Measurements from ENCODE around the gene RAP1GAP2. TPM values are rescaled to one million over a fixed set of nuclear protein-coding genes. Genes with fewer than 3 reads are reported as not detected.

The RAP1GAP2 gene
- total RNA-seq, 4 donors from 2014 or later = 10.8 to 18.3 (median 12.6) TPM

- no peak for DNase-seq (ENCODE audit: low spot score in 2 of 2)
Observed at GRCh38 chr17:2841606-2842005, 45.4 kb downstream of the RAP1GAP2 start.

GRCh38 chr17:2842464-2842863 is 46.2 kb downstream of the RAP1GAP2 start:
- Histone ChIP-seq H3K27me3 (no peaks in the 10 kb centered on the region), H3K4me3 (no peak overlapping the region), H3K27ac (no peak overlapping the region), H3K9me3 (no peaks in the 10 kb centered on the region), H3K4me1 (no peaks in the 10 kb centered on the region), H3K36me3 (no peaks in the 10 kb centered on the region)
- TF ChIP-seq POLR2A (IDR thresholded peaks at IDR 0.05) = no peak
- no peak for TF ChIP-seq CTCF (IDR thresholded peaks at IDR 0.05)
- TF ChIP-seq POLR2AphosphoS5 (IDR thresholded peaks at IDR 0.05) = no peak
- no peak for TF ChIP-seq EP300 (IDR thresholded peaks at IDR 0.05)
- DNase-seq (ENCODE audit: low spot score in 2 of 2) = no peak
- WGBS = 80% methylated on average over 10 of the region's 10 CpGs

More at GRCh38 chr17:2841606-2842005, 45.4 kb downstream of the RAP1GAP2 start:
- Histone ChIP-seq H3K27ac (no peak overlapping the region), H3K4me1 (no peaks in the 10 kb centered on the region), H3K9me3 (no peaks in the 10 kb centered on the region), H3K36me3 (no peaks in the 10 kb centered on the region), H3K4me3 (no peak overlapping the region), H3K27me3 (no peaks in the 10 kb centered on the region)
- 36% methylated on average over 4 of the region's 5 CpGs for WGBS
- no peak for TF ChIP-seq EP300 (IDR thresholded peaks at IDR 0.05)
- no peak for TF ChIP-seq POLR2AphosphoS5 (IDR thresholded peaks at IDR 0.05)
- no peak for TF ChIP-seq POLR2A (IDR thresholded peaks at IDR 0.05)
- no peak for TF ChIP-seq CTCF (IDR thresholded peaks at IDR 0.05)

- Histone ChIP-seq H3K4me3 (no peak overlapping the region), H3K27ac (no peak overlapping the region), H3K4me1 (peaks cover 4% of the 10 kb centered on the region), H3K27me3 (no peaks in the 10 kb centered on the region), H3K36me3 (no peaks in the 10 kb centered on the region), H3K9me3 (no peaks in the 10 kb centered on the region)
- WGBS = 52% methylated on average over 6 of the region's 6 CpGs
- TF ChIP-seq CTCF (IDR thresholded peaks at IDR 0.05) (no peak), POLR2A (IDR thresholded peaks at IDR 0.05) (no peak), POLR2AphosphoS5 (IDR thresholded peaks at IDR 0.05) (no peak), EP300 (IDR thresholded peaks at IDR 0.05) (no peak)
- DNase-seq (ENCODE audit: low spot score in 2 of 2) = no peak
Observed at GRCh38 chr17:2844416-2844815, 48.2 kb downstream of the RAP1GAP2 start.

- 64% methylated on average over 17 of the region's 17 CpGs for WGBS
- Histone ChIP-seq H3K27me3 (no peaks in the 10 kb centered on the region), H3K36me3 (no peaks in the 10 kb centered on the region), H3K4me3 (no peak overlapping the region), H3K9me3 (no peaks in the 10 kb centered on the region), H3K4me1 (peaks cover 7% of the 10 kb centered on the region), H3K27ac (no peak overlapping the region)
- no peak for TF ChIP-seq CTCF (IDR thresholded peaks at IDR 0.05)
- TF ChIP-seq POLR2A (IDR thresholded peaks at IDR 0.05) = no peak
- TF ChIP-seq EP300 (IDR thresholded peaks at IDR 0.05) = no peak
- TF ChIP-seq POLR2AphosphoS5 (IDR thresholded peaks at IDR 0.05) = no peak
- no peak for DNase-seq (ENCODE audit: low spot score in 2 of 2)
Observed at GRCh38 chr17:2847381-2848333, 51.4 kb downstream of the RAP1GAP2 start.

GRCh38 chr17:2849327-2849670 is 53.1 kb downstream of the RAP1GAP2 start:
- no peaks in the 10 kb centered on the region for H3K27me3 ChIP-seq
- no peaks in the 10 kb centered on the region for H3K9me3 ChIP-seq
- H3K4me1 ChIP-seq = peaks cover 16% of the 10 kb centered on the region
- H3K36me3 ChIP-seq = no peaks in the 10 kb centered on the region
- no peak overlapping the region for H3K4me3 ChIP-seq
- TF ChIP-seq EP300 (IDR thresholded peaks at IDR 0.05) (no peak), POLR2A (IDR thresholded peaks at IDR 0.05) (no peak), CTCF (IDR thresholded peaks at IDR 0.05) (no peak)
- WGBS = 33% methylated on average over 1 of the region's 13 CpGs
- no peak overlapping the region for H3K27ac ChIP-seq
- DNase-seq (ENCODE audit: low spot score in 2 of 2) = no peak
